ENCODE measurements around the gene CCDC171.

CCDC171 gene

DNA sequence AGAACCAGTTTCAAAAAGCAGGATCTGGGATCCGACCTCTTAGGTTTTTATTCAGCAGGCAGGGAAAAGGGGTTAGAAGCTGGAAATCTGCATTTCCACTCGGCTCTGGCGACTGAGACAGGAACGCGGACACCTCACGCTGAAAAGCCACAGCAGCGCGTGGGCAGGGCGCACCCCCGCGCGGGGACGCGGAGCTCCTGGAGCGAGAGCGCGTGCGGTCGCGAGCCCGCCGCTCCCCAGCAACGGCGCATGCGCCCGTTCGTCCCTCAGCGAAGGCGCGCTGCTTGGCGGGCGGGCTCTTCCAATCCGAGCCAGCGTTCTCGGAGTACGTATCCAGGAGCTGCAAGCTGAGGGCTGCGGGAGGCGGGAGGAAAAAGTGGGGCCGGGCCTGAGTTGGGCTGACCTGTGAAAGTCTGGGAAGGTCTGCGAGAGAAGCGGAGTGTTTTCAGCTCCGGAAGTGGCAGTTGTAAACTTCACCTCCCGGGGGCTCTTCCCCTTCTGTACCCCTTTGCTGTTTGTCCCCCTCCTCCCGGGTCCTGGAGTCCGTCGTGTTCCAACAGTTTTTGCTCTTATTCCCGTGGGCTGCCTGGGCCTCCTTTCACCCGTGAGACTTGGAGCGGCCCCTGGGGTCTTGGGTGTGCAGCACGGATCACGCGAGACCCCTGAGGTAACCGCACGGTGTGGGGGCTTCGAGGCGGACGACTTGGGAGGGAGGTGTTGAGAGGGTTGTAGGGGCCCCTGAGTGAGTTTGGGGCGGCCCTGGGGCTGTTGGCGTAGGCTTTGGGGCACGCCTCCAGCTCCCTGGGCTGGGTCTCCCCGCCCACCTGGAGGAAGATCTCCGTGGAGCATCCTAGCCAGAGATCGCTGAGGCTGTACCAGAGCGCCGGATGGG, at the start of gene CCDC171:
TSS of gene CCDC171 (plus strand) at position 408 of the 892 bp plus-strand sequence. CDS start 11,046 bp downstream, outside the sequence.
- peak; percentile 89 for DNase-seq (ENCODE audit: extremely low read depth, low read depth)

DNA sequence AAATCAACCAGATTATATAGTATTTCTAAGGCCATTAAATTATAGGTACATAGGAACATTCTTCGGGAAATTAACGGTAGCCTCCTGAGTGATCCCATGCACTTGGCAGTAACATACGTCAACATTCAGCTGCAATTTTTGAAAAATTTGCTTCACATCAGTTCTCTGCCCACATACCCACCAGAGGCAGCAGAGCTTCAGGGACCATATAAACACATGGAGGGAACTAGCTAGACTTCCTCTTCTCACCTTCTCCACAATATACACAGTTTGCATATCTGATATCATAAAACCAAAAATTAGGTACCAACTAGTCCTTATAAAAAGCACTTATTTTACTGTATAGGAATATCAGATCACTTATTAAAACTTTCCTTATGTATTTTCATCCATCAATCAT, 46.9 kb upstream of the CCDC171 start:
- TF ChIP-seq, protein P1, sequence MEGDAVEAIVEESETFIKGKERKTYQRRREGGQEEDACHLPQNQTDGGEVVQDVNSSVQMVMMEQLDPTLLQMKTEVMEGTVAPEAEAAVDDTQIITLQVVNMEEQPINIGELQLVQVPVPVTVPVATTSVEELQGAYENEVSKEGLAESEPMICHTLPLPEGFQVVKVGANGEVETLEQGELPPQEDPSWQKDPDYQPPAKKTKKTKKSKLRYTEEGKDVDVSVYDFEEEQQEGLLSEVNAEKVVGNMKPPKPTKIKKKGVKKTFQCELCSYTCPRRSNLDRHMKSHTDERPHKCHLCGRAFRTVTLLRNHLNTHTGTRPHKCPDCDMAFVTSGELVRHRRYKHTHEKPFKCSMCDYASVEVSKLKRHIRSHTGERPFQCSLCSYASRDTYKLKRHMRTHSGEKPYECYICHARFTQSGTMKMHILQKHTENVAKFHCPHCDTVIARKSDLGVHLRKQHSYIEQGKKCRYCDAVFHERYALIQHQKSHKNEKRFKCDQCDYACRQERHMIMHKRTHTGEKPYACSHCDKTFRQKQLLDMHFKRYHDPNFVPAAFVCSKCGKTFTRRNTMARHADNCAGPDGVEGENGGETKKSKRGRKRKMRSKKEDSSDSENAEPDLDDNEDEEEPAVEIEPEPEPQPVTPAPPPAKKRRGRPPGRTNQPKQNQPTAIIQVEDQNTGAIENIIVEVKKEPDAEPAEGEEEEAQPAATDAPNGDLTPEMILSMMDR (IDR thresholded peaks at IDR 0.05; ENCODE audit: low read depth, low read length): no peak
- DNase-seq (ENCODE audit: extremely low read depth, low read depth): no peak

More for the DNA sequence above, at the start of gene CCDC171:
- TF ChIP-seq, protein P1 (IDR thresholded peaks at IDR 0.05; ENCODE audit: low read depth, low read length): no peak

DNA sequence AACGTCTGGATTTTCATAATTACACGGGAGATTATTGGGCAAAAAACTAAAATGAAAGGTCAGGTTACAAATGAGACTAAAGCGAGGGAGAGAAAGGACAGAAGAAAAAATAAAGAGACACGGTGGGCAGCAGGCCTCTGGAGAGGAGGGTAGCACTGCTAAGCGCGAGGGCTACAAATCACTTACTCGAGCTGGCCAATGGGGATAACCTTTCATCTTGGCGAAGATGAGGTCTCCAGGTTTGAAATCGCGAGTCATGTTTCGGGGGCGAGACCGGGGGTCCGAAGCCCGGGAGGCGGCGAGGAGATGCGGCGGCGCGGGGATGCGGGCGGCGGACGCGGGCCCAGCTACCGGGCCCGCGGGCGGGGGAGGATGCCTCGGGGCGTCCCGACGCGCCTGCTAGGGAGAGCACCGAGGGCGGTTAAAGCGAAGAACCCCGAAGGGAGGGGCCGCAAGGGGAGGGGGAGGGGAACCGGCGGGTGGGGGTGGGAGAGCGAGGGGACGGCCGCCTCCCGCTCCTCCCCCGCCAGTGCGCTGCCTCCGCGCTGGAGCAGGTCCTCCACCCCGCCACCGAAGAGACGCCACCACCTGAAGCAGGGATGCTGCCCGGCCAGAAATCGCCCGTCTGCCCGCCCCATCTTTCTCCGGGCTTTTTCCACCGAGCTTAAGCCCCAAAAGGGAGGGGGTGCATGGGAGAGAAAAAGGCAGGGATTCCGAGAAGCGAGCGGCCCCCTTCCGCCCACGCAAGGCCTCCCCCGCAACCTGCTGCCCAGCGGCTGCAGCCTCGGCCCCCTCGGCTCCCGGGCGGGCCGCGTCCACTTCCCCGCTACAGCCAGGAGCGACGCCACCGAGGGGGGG, 42.7 kb upstream of the CCDC171 start:
- TF ChIP-seq, protein P1 (IDR thresholded peaks at IDR 0.05; ENCODE audit: low read depth, low read length): no peak
- DNase-seq (ENCODE audit: extremely low read depth, low read depth): no peak

DNA sequence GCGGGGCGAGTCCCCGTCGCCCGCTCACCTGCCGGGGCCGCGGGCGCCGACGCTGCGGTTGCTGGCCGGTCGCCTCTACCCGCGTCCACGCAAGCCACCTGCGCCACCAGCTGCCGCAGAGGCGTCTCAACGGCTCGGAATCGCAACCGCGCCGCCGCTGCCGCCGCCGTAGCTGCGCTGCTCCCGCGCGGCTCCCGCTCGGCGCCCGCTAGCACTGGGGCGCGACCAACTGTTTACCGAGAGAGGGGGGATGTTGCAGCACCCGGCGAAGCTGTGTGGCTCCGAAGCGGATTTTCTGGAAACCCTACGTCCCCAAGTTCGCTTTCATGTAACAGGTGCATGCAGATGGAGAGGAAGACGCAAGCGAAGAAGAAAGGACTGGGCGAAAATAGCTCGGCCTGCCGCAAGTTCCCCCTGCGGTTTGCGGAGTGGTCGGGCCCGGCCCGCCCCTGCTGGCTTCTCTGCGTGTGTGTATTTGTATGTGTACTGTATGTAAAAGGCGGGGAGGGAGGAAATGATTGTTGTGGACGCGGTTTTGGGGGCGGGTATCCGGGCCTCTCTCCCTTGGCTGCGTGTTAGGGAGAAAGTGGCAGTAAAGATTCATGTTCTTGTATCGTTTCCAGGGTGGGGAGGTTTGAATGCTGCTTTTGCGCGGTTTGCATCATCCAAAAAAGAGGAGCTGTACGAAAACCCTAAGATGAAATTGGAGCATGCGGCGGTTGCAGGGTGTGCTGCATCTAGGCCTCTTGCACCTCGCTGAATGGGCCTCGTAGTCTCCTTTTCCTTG, 41.9 kb upstream of the CCDC171 start, which contains the start of gene PSIP1:
TSS of gene PSIP1 (minus strand) at position 182 of the 787 bp plus-strand sequence. CDS start 782 bp downstream, outside the sequence.
- TF ChIP-seq, protein P1 (IDR thresholded peaks at IDR 0.05; ENCODE audit: low read depth, low read length): no peak
- peak; percentile 69 for DNase-seq (ENCODE audit: extremely low read depth, low read depth)

DNA sequence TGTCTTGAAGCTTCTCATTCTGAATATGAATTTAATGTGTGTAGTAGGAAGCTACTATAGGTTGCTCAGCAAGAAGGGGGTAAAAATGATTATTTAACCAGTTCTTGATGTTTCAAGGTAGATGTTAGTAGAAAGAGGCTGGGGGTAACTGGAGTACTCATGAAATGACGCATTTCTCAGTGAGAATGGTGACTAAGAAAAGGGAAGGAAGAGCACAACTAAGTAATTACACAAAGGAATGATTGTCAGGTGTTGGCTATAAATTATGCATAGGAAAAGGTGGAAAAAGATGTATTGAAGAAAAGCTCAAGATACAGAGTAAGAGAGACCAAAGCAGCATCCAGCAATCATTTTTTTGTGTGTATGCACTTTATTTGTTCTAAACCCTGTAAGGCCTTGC, 40.6 kb upstream of the CCDC171 start:
- no peak for DNase-seq (ENCODE audit: extremely low read depth, low read depth)
- TF ChIP-seq, protein P1 (IDR thresholded peaks at IDR 0.05; ENCODE audit: low read depth, low read length): no peak

DNA sequence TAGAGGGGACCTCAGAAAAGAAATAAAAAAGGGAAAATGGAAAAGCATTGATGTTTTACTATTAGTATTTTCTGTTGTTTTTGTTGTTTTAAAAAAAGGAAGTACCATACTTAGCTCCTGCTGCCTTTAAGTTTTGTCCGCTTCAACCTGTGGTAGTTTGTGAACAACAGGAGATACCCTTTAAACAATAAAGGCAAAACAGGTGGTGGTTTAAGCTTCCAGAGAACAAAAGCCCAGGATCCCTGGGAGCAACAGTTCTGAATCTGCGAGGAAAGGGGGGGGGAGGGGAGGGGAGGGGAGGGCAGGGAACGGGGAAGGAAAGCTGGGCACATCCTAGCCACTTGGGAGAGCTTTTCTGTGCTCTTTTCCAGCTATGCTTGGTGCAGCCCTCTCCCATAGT, 40.0 kb upstream of the CCDC171 start:
- TF ChIP-seq, protein P1 (IDR thresholded peaks at IDR 0.05; ENCODE audit: low read depth, low read length): no peak
- no peak for DNase-seq (ENCODE audit: extremely low read depth, low read depth)
